Stimulated activated CD4-positive, alpha-beta T cell treated with anti-CD3 and anti-CD28 coated beads, Interleukin-1b, Interleukin-23, amount 100 ng/mL, for 1 hour (primary cell): ENCODE measurements around the gene RPS14.
"Not testable (repeated sequence)": the region's sequence is repeated elsewhere in the genome, so short reads cannot be mapped to it uniquely, and the experiment has no call there.

Source experiments
- DNase-seq, 2 donors: peaks; one replicate each; pipeline ENCODE4 v3.0.0-alpha.2; 2020; ENCODE audit warnings: low read depth in 2 of 2

Gene RPS14

DNA sequence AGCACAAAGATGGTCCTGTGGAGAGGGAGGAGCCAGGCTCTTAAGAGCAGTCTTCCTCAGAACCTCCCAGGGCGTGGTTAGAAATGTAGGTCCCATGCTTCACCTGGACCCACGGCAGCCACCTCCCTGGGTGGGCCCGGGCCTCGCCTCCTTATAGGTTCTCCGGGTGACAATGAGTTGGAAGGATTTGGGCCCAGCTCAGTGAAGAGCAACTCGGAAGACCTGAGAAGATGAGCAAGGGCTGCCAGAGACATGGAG, 32.1 kb upstream of the RPS14 start:
- DNase-seq = no peak

GRCh38 chr5:150479416-150479815, 29.9 kb upstream of the RPS14 start:
- DNase-seq = no peak

GRCh38 chr5:150476568-150476967, 27.0 kb upstream of the RPS14 start:
- DNase-seq = not testable (repeated sequence)

DNA sequence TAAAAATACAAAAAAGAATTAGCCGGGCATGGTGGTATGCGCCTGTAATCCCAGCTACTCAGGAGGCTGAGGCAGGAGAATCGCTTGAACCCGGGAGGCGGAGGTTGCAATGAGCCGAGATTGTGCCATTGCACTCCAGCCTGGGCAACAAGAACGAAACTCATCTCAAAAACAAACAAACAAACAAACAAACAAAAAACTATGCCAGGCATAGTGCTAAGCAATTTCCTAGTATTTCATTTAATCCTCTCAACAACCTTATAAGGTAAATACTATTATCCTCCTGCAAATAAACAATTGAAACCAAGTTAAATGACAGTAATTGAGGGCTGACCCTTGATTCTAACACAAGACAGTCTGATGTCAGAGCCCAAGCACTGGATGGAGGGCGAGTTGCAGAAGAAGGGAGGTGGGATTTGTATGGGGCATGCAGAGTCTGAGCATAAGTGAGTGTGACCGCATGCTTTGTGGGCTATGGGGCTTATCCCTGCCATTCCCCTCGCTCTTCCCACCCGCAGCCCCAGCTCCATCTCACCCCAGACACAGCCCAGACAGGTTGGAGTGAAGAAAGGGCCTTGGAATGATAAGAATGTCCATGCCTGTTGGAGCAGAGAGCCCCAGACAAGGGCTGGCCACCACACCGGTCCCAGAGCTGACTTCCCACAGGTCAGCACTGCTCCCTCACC, 24.3 kb upstream of the RPS14 start:
- DNase-seq = no peak

- no peak for DNase-seq
These were observed 20.4 kb upstream of the RPS14 start for GRCh38 chr5:150469718-150470469.

- no peak for DNase-seq
These were observed 18.7 kb upstream of the RPS14 start for GRCh38 chr5:150468206-150468605.

- no peak for DNase-seq
These were observed 16.4 kb upstream of the RPS14 start for GRCh38 chr5:150465927-150466326.

DNA sequence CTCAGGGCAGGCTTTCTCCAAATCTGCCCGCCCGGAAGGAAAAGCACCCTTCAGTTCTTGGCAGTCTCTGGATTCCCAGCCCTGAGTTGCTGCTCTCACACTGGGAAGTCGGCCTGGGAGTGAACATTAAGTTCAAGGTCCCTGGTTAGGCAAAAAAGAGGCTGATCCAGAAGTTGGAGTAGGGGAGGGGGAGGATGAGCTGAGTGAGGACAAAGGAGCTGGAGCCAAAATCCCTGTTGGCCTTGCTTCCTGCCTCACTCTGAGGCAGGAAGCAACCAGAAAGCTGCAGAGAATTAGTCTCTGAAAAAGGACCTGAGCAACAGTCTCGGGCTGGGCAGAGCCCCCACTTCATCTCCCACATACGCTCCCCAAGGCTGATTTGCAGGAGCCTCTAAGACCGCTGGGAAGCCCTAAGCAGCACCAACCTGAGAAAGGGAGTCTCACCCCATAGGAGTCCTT, 15.0 kb upstream of the RPS14 start:
- DNase-seq = no peak

- no peak for DNase-seq
These were observed 11.7 kb upstream of the RPS14 start for GRCh38 chr5:150461231-150461630.

- DNase-seq = no peak
These were observed 11.2 kb upstream of the RPS14 start for GRCh38 chr5:150460781-150461180.

- DNase-seq = peak; percentile 69 to 89
These were observed 9.4 kb upstream of the RPS14 start for GRCh38 chr5:150458802-150459557.

GRCh38 chr5:150457562-150458240, 8.2 kb upstream of the RPS14 start:
- DNase-seq = no peak

DNA sequence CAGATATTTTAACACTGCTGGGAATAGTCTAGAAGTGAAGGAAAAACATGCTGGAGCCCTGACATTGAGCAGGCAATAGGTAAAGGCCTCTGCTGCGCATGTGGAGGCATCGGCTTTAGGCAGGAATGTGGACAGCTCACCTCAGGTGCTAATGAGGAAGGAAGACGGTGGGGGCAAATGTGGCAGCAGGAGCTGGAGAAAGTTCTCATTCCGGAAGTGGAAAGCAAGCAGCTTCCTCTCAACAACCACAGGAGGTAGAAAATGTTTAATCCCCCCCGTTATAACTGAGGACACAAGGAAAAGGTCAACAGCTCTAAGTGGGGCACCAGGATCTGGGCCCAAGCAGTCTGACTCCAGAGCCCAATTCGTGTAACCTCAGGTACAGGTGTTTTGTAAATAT, 7.6 kb upstream of the RPS14 start:
- DNase-seq = no peak

- DNase-seq = no peak
These were observed 5.1 kb upstream of the RPS14 start for GRCh38 chr5:150454492-150455229.

GRCh38 chr5:150454027-150454426, 4.5 kb upstream of the RPS14 start:
- DNase-seq = not testable (repeated sequence)

DNA sequence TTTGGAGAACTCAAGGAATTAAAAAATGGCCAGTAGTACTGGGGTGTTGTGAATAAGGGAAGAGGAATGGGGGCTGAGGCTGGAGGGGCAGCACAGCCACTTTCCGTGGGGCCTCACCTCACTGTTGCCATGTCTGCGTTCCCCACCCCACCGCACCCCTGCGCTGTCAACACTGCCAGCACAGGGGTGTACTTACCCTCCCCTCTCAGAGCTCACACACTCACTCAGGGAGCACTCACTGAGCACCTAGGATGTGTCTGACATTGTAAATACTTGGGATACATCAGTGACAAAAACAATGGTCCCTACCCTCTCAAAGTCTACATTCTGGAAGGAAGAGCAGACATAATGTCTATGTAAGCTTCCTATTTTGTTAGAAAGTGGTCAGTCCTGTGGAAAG, 3.4 kb upstream of the RPS14 start:
- no peak for DNase-seq

DNA sequence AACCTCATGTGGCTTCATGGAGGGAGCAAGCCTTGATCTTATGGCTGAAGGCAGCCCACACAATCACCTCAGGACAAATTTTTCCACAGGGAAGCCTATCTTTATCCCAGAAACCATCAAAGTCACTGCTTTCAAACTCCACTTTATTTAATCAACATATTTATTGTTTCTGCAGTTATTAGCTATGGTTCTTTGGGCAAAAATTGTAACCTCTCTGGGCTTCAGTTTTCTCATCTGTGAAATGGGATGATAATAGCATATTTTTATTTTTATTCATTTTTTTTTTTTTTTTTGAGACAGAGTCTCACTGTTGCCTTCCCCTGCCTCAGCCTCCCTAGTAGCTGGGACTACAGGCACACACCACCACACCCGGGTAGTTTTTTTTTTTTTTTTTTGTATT, 2.1 kb upstream of the RPS14 start:
- no peak for DNase-seq

DNA sequence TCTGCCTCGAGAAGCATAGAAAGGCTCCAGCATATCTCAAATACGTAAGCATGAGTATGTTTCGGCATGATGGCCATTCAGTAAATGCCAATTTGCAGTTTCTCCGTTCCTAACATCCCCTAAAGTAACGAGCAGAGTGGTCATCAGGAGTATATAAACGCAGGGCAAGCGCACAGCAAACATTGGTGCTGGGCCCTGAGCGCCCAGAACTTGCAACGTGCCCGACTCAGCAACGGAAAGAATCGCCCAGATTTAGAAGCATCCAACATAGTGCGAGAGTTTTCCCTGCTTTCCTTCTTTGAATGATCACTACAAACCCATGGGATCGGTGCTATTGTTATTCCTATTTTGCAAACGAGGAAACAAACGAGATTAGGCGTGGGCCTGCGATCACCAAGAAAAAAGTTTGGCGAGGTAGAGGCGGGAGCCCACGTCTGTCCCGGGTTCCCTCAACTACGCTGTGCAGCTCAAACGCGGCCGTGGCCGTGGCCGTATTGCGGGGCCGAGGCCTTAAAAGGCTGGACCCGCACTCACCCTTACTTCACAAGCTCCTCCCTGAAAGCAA, 505 bp downstream of the RPS14 start:
- no peak for DNase-seq

DNA sequence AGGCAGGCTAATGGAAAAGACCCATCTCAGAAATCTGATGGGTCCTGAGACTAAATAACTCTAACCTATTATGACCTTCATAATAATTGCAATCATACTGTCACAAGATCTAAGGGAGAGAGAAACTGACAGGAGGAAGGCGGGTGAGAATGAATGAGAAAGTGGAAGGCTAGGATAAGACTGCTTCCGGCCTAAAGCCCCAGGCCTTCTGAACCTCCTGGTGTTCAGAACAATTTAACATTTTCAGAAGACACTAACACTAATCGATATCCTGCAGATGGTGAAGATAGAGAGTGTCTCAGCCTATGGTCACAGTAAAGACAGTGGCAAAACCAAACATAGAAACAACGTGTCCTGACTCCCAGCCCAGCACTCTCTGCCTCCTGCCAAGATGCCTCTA, 1.2 kb downstream of the RPS14 start:
- no peak for DNase-seq

GRCh38 chr5:150447188-150447587, 2.4 kb downstream of the RPS14 start:
- no peak for DNase-seq

DNA sequence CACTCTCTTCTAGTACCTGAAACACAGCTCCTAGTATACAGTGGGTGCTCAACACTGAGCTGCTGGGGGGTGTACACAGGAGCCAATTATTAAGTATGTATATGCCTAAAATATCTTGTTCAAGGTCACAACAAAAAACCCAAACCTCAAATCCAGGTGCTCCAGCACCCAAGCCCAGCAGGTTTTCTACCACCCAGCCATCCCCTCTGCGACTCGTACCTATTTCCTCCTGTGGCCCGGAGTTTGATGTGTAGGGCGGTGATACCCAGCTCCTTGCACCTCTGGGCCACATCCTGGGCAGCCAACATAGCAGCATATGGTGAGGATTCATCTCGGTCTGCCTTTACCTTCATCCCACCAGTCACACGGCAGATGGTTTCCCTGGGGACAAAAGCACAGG, 3.0 kb downstream of the RPS14 start:
- DNase-seq = no peak
